Measurements from ENCODE around the gene DOCK6. TPM values are rescaled to one million over a fixed set of nuclear protein-coding genes. Genes with fewer than 3 reads are reported as not detected.

The DOCK6 gene
- polyA plus RNA-seq, 1 donor (not counting 4 experiments of a cell fraction or from before 2014, with no cell fraction given): 9.1 TPM

DNA sequence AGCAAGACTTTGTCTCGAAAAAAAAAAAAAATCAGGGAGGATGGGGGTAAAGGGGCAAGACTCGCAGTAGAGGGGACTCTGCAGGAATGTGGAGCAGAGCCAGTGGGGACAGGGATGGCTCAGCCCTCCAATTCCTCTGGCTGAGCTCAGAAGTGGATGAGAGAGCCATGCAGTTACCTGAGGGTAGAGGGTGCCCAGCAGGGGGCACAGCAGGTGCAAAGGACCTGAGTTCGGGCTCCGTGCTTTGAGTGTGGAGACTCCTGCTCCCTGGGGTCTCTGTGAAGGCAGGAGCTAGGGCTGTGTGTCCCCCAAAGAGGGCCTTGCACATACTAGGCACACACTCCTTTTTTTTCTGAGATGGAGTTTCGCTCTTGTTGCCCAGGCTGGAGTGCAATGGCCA lies 7.7 kb downstream of the DOCK6 start:
- dilution Hi-C loops (cut with MboI; ENCODE audit: extremely low pct_ligation_motif_present, low sequenced_read_pairs): no loop called here
- Histone ChIP-seq H3K4me3 (ENCODE audit: control insufficient read depth in 2 of 3, extremely low read depth in 1 of 3, insufficient read depth in 2 of 3, low read depth in 1 of 3, low read length in 3 of 3) (no peak overlapping the region), H3K27ac (ENCODE audit: control insufficient read depth, insufficient read depth, low read length) (no peak overlapping the region), H3K4me2 (ENCODE audit: control insufficient read depth, extremely low read depth, insufficient read depth, low read depth, low read length) (no peak overlapping the region), H3K9ac (ENCODE audit: control insufficient read depth, extremely low read depth, insufficient read depth, low read length) (no peak overlapping the region), H3K79me2 (ENCODE audit: control insufficient read depth, insufficient read depth, low read length) (no peaks in the 10 kb centered on the region), H2AFZ (ENCODE audit: control insufficient read depth, low read length) (no peak overlapping the region), H3K9me1 (ENCODE audit: control insufficient read depth, extremely low read depth, insufficient read depth, low read length) (no peaks in the 10 kb centered on the region), H3K27me3 (ENCODE audit: control insufficient read depth, extremely low read depth, insufficient read depth, low read length) (no peaks in the 10 kb centered on the region), H3K4me1 (ENCODE audit: control insufficient read depth, extremely low read depth, insufficient read depth, low read length) (no peaks in the 10 kb centered on the region), H3K9me3 (ENCODE audit: control insufficient read depth, low read depth, low read length) (no peaks in the 10 kb centered on the region), H3K36me3 (ENCODE audit: control insufficient read depth in 2 of 2, extremely low read depth in 1 of 2, insufficient read depth in 2 of 2, low read length in 2 of 2) (peaks cover 6 to 20% of the 10 kb centered on the region in 2 experiments), H4K20me1 (ENCODE audit: control insufficient read depth, extremely low read depth, insufficient read depth, low read length) (no peaks in the 10 kb centered on the region)
- DNase-seq (ENCODE audit: low read depth, low spot score): no peak
- no peak for TF ChIP-seq EZH2 (IDR thresholded peaks at IDR 0.05; ENCODE audit: low read length)
- TF ChIP-seq, protein P1, sequence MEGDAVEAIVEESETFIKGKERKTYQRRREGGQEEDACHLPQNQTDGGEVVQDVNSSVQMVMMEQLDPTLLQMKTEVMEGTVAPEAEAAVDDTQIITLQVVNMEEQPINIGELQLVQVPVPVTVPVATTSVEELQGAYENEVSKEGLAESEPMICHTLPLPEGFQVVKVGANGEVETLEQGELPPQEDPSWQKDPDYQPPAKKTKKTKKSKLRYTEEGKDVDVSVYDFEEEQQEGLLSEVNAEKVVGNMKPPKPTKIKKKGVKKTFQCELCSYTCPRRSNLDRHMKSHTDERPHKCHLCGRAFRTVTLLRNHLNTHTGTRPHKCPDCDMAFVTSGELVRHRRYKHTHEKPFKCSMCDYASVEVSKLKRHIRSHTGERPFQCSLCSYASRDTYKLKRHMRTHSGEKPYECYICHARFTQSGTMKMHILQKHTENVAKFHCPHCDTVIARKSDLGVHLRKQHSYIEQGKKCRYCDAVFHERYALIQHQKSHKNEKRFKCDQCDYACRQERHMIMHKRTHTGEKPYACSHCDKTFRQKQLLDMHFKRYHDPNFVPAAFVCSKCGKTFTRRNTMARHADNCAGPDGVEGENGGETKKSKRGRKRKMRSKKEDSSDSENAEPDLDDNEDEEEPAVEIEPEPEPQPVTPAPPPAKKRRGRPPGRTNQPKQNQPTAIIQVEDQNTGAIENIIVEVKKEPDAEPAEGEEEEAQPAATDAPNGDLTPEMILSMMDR (optimal IDR thresholded peaks at IDR 0.05 in 1 of 3, IDR thresholded peaks at IDR 0.05 in 1 of 3, conservative IDR thresholded peaks at IDR 0.05 in 1 of 3; ENCODE audit: extremely low read depth in 1 of 3, insufficient read depth in 2 of 3, low read length in 3 of 3): peak; percentile 9 to 46 (median 39)
- FAIRE-seq: no peak

DNA sequence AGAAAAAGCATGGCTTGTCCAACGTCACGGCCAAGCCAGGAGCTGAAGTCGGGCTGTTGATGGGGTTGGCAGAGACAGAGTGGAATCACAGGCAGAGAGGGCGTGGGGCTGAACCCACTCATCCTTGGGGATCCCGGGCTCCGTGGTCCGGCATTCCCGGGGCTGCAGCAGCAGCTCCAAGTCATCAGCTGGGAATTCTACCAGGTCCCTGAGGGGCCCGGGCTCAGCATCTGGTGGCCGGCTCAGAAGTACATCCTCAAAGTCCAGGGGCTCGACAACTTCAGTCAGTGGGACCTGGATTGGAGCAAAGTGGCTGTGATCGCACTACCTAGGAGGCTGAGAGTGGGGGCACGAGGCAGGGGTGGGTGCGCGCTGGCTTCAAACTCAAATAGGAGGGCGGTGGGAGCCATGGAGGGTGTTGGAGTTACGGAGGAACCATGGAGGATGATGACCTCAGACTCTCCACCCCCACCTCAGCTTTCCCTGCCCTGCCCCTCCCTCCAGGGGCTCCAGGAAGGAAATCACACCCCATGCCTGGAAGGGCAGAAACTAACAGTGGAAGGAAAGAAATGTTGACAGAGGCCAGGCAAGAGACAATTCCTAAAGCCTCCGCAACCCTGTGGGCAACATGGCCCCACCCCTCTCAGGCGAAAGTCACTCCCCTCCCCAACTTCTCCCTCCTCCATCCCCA lies 9.5 kb downstream of the DOCK6 start:
- no peak overlapping the region for H3K27ac ChIP-seq (ENCODE audit: control insufficient read depth, insufficient read depth, low read length)
- H3K9me1 ChIP-seq (ENCODE audit: control insufficient read depth, extremely low read depth, insufficient read depth, low read length): no peaks in the 10 kb centered on the region
- no peaks in the 10 kb centered on the region for H3K79me2 ChIP-seq (ENCODE audit: control insufficient read depth, insufficient read depth, low read length)
- H3K27me3 ChIP-seq (ENCODE audit: control insufficient read depth, extremely low read depth, insufficient read depth, low read length): no peaks in the 10 kb centered on the region
- no peak overlapping the region for H2AFZ ChIP-seq (ENCODE audit: control insufficient read depth, low read length)
- H4K20me1 ChIP-seq (ENCODE audit: control insufficient read depth, extremely low read depth, insufficient read depth, low read length): no peaks in the 10 kb centered on the region
- DNase-seq (ENCODE audit: low read depth, low spot score) (no peak), FAIRE-seq (no peak)
- no peaks in the 10 kb centered on the region for H3K4me1 ChIP-seq (ENCODE audit: control insufficient read depth, extremely low read depth, insufficient read depth, low read length)
- dilution Hi-C loops (cut with MboI; ENCODE audit: extremely low pct_ligation_motif_present, low sequenced_read_pairs): no loop called here
- TF ChIP-seq EZH2 (IDR thresholded peaks at IDR 0.05; ENCODE audit: low read length): no peak
- TF ChIP-seq, protein P1 (optimal IDR thresholded peaks at IDR 0.05 in 1 of 3, IDR thresholded peaks at IDR 0.05 in 1 of 3, conservative IDR thresholded peaks at IDR 0.05 in 1 of 3; ENCODE audit: extremely low read depth in 1 of 3, insufficient read depth in 2 of 3, low read length in 3 of 3): no peak
- H3K36me3 ChIP-seq (ENCODE audit: control insufficient read depth in 2 of 2, extremely low read depth in 1 of 2, insufficient read depth in 2 of 2, low read length in 2 of 2): peaks cover 7 to 25% of the 10 kb centered on the region in 2 experiments
- H3K4me3 ChIP-seq (ENCODE audit: control insufficient read depth in 2 of 3, extremely low read depth in 1 of 3, insufficient read depth in 2 of 3, low read depth in 1 of 3, low read length in 3 of 3): no peak overlapping the region
- H3K9ac ChIP-seq (ENCODE audit: control insufficient read depth, extremely low read depth, insufficient read depth, low read length): no peak overlapping the region
- H3K9me3 ChIP-seq (ENCODE audit: control insufficient read depth, low read depth, low read length): no peaks in the 10 kb centered on the region
- no peak overlapping the region for H3K4me2 ChIP-seq (ENCODE audit: control insufficient read depth, extremely low read depth, insufficient read depth, low read depth, low read length)

Measured in keratinocyte (primary cell).